Measurements from ENCODE around the gene RGS12. TPM values are rescaled to one million over a fixed set of nuclear protein-coding genes. Genes with fewer than 3 reads are reported as not detected.

The RGS12 gene
- total RNA-seq, 1 experiment from 2014 or later, result 36.0 TPM

DNA sequence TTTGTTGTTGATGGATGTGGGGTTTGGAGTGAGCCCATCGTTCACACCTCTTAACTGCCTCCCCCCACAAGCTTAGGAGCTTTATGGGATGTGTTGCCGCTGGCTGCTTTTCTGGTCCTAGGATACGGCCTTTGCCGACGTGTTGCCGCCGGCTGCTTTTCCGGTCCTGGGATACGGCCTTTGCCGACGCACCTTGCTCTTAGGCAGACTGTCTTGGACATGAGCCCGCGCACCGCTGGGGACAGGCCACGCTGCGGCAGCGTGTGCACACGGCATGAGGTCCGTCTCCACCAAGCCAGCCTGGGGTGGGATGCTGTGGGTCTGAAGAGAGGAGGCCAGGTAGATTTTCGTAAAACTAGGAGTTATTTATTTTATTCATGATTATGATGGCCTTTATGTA, 14.2 kb downstream of the RGS12 start:
- Mint-ChIP-seq H3K36me3 (ENCODE audit: insufficient read depth, unreplicated experiment) (peaks cover 7% of the 10 kb centered on the region), H3K4me3 (ENCODE audit: unreplicated experiment) (no peak overlapping the region), H3K27ac (ENCODE audit: low read depth, unreplicated experiment) (no peak overlapping the region), H3K27me3 (ENCODE audit: insufficient read depth, unreplicated experiment) (no peaks in the 10 kb centered on the region), H3K4me1 (ENCODE audit: insufficient read depth, unreplicated experiment) (peaks cover 17% of the 10 kb centered on the region), H3K9me3 (ENCODE audit: unreplicated experiment) (no peaks in the 10 kb centered on the region)
- no TSS peak for BruUV-seq (replicated peaks)
- TF ChIP-seq, protein P1, sequence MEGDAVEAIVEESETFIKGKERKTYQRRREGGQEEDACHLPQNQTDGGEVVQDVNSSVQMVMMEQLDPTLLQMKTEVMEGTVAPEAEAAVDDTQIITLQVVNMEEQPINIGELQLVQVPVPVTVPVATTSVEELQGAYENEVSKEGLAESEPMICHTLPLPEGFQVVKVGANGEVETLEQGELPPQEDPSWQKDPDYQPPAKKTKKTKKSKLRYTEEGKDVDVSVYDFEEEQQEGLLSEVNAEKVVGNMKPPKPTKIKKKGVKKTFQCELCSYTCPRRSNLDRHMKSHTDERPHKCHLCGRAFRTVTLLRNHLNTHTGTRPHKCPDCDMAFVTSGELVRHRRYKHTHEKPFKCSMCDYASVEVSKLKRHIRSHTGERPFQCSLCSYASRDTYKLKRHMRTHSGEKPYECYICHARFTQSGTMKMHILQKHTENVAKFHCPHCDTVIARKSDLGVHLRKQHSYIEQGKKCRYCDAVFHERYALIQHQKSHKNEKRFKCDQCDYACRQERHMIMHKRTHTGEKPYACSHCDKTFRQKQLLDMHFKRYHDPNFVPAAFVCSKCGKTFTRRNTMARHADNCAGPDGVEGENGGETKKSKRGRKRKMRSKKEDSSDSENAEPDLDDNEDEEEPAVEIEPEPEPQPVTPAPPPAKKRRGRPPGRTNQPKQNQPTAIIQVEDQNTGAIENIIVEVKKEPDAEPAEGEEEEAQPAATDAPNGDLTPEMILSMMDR (IDR thresholded peaks at IDR 0.05; ENCODE audit: unreplicated experiment), result no peak
- intact Hi-C loops (cut with micrococcal nuclease), result no loop called here
- ChIA-PET POLR2A (no interaction called here), CTCF (no interaction called here)
- DNase-seq (ENCODE audit: unreplicated experiment), result no peak

DNA sequence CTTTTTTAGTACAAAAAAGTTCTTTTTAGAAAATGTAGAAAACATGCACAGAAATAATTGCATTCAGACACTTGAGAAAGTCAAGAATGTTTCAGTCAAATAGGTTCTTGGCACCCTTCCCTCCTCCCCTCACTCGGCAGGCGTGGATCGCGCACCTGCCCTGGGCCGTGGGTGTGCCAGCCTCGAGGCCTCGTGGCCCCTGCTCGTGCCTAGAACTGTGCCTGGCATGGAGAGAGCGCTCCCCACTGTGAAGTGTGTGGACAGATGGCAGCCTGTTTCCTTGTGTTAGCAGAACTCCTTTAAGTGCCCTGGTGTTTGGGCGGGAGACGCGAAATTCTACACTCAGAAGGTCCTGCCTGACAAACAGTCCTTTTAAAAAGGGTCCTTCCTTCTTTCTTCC, 14.7 kb downstream of the RGS12 start:
- no TSS peak for BruUV-seq (replicated peaks)
- Mint-ChIP-seq H3K9me3 (ENCODE audit: unreplicated experiment) (no peaks in the 10 kb centered on the region), H3K4me1 (ENCODE audit: insufficient read depth, unreplicated experiment) (peaks cover 17% of the 10 kb centered on the region), H3K27ac (ENCODE audit: low read depth, unreplicated experiment) (no peak overlapping the region), H3K4me3 (ENCODE audit: unreplicated experiment) (no peak overlapping the region), H3K36me3 (ENCODE audit: insufficient read depth, unreplicated experiment) (peaks cover 10% of the 10 kb centered on the region), H3K27me3 (ENCODE audit: insufficient read depth, unreplicated experiment) (no peaks in the 10 kb centered on the region)
- CTCF ChIA-PET, result no interaction called here
- intact Hi-C loops (cut with micrococcal nuclease), result no loop called here
- DNase-seq (ENCODE audit: unreplicated experiment), result no peak
- TF ChIP-seq, protein P1 (IDR thresholded peaks at IDR 0.05; ENCODE audit: unreplicated experiment), result no peak
- POLR2A ChIA-PET, result no interaction called here

DNA sequence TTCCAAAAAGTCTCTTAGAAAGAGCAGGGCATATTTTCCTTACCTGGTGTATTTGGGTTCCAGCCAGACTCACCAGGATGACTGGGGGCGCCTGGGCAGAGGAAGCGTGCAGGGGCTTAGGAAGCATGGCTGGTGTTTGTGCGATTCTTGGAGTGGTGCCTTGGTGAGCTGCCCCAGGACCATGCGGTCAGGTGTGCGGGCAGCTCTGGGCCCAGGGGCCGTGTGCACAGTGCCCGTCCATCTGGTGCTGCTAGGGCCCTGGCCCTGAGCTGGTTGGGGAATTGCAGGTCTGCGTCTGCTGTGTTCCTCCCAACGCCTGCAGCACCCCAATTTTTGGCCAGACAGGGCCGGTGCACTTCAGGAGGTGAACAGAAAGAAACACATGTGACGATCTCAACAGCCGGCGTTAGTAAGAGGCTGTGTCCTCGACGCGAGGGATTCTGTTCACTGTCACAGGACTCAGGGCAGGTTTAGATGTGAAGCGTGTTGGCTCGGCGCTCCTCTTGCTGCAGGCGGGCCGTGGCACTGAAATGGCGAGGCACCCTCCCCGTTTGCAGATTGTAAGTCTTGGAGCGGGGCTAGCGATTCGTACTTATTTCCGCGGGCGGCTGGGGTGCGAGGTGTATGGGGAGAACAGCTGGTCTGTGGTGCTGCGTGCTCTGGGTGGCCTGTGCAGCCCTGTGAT, 15.2 kb downstream of the RGS12 start:
- BruUV-seq (replicated peaks), result no TSS peak
- POLR2A ChIA-PET, result no interaction called here
- no peak for DNase-seq (ENCODE audit: unreplicated experiment)

DNA sequence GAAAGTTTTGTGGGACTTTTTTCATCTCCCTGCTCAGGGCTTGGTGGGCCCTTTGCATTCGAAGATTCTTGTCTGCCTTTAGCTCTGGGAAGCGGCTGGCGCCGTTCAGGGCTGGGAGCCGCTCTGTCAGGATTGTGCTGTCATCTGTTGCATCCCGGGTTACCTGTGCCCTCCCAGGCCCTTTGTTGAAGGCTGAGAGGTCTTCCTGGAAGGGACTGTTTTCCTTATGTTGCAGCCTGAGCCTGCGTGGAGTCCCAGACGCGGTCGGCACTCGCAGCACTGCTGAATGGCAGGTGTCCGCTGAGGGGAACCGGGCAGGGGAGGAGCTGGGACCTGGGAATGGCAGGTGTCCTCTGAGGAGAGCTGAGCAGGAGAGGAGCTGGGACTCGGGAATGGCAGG, 15.9 kb downstream of the RGS12 start:
- peaks cover 12% of the 10 kb centered on the region for H3K36me3 Mint-ChIP-seq (ENCODE audit: insufficient read depth, unreplicated experiment)
- H3K27ac Mint-ChIP-seq (ENCODE audit: low read depth, unreplicated experiment), result no peak overlapping the region
- CTCF ChIA-PET, result no interaction called here
- no peak for DNase-seq (ENCODE audit: unreplicated experiment)
- H3K27me3 Mint-ChIP-seq (ENCODE audit: insufficient read depth, unreplicated experiment), result no peaks in the 10 kb centered on the region
- BruUV-seq (replicated peaks), result no TSS peak
- TF ChIP-seq, protein P1 (IDR thresholded peaks at IDR 0.05; ENCODE audit: unreplicated experiment), result no peak
- H3K9me3 Mint-ChIP-seq (ENCODE audit: unreplicated experiment), result no peaks in the 10 kb centered on the region
- H3K4me3 Mint-ChIP-seq (ENCODE audit: unreplicated experiment), result no peak overlapping the region
- peaks cover 17% of the 10 kb centered on the region for H3K4me1 Mint-ChIP-seq (ENCODE audit: insufficient read depth, unreplicated experiment)
- POLR2A ChIA-PET, result no interaction called here
- intact Hi-C loops (cut with micrococcal nuclease), result no loop called here

More for the DNA sequence above, 15.2 kb downstream of the RGS12 start:
- H3K9me3 Mint-ChIP-seq (ENCODE audit: unreplicated experiment), result no peaks in the 10 kb centered on the region
- TF ChIP-seq, protein P1 (IDR thresholded peaks at IDR 0.05; ENCODE audit: unreplicated experiment), result no peak
- CTCF ChIA-PET, result no interaction called here
- no peaks in the 10 kb centered on the region for H3K27me3 Mint-ChIP-seq (ENCODE audit: insufficient read depth, unreplicated experiment)
- no peak overlapping the region for H3K4me3 Mint-ChIP-seq (ENCODE audit: unreplicated experiment)
- H3K4me1 Mint-ChIP-seq (ENCODE audit: insufficient read depth, unreplicated experiment), result peaks cover 17% of the 10 kb centered on the region
- intact Hi-C loops (cut with micrococcal nuclease), result no loop called here
- peaks cover 12% of the 10 kb centered on the region for H3K36me3 Mint-ChIP-seq (ENCODE audit: insufficient read depth, unreplicated experiment)
- H3K27ac Mint-ChIP-seq (ENCODE audit: low read depth, unreplicated experiment), result no peak overlapping the region

Measured in MCF 10A (cell line).